WTC11 (cell line): ENCODE results near the gene DIO3. TPM values are rescaled to one million over a fixed set of nuclear protein-coding genes. Genes with fewer than 3 reads are reported as not detected.

Experiments
- ATAC-seq: fragments of 200-7000 bp; cut with Tn5 transposase; 2 replicates; pipeline ENCODE4 v1.10.0; 2021; ENCODE audit warnings: mild to moderate bottlenecking, moderate library complexity
- CTCF ChIA-PET: fragments of 300-600 bp; sonication (Branson Sonifier 250); formaldehyde crosslinking; loops from one replicate; lab custom pipeline; 2021; ENCODE audit warnings: antibody characterized with exemption; lab: Charles Lee
- POLR2A ChIA-PET: fragments of 350-600 bp; sonication (Branson Sonifier 250); formaldehyde crosslinking; loops from one replicate; lab custom pipeline; 2021; ENCODE audit warnings: antibody characterized with exemption; lab: Charles Lee
- DNase-seq: peaks from one replicate; pipeline ENCODE4 v3.0.0; 2021; ENCODE audit warnings: low spot score
- H3K27ac Mint-ChIP-seq: 2 replicates; pipeline ENCODE4 v1.8.0; 2021; ENCODE audit warnings: mixed read lengths
- H3K27me3 Mint-ChIP-seq: 2 replicates; pipeline ENCODE4 v1.8.0; 2021; ENCODE audit warnings: low read depth, mild to moderate bottlenecking, moderate library complexity, mixed read lengths
- H3K36me3 Mint-ChIP-seq: 2 replicates; pipeline ENCODE4 v1.8.0; 2021; ENCODE audit warnings: mixed read lengths
- H3K4me1 Mint-ChIP-seq: 2 replicates; pipeline ENCODE4 v1.8.0; 2022; ENCODE audit warnings: mixed read lengths
- H3K4me3 Mint-ChIP-seq: 2 replicates; pipeline ENCODE4 v1.8.0; 2021; ENCODE audit warnings: mild to moderate bottlenecking, moderate library complexity, mixed read lengths
- H3K9me3 Mint-ChIP-seq: 2 replicates; pipeline ENCODE4 v1.8.0; 2021; ENCODE audit warnings: mixed read lengths
- ATF2 ChIP-seq: sonication (generic); formaldehyde crosslinking; IDR thresholded peaks from 2 replicates; pipeline ENCODE4 v1.8.1; 2022; ENCODE audit warnings: low read depth, missing genetic modification reagents, borderline replicate concordance
- ATF3 ChIP-seq: sonication (generic); formaldehyde crosslinking; conservative IDR thresholded peaks from 2 replicates; pipeline ENCODE4 v1.8.1; 2022; ENCODE audit warnings: mild to moderate bottlenecking, missing genetic modification reagents
- CREB1 ChIP-seq: sonication (generic); formaldehyde crosslinking; IDR thresholded peaks from 2 replicates; pipeline ENCODE4 v1.8.0; 2023; ENCODE audit warnings: mild to moderate bottlenecking, missing genetic modification reagents
- E2F1 ChIP-seq: sonication (generic); formaldehyde crosslinking; IDR thresholded peaks from 2 replicates; pipeline ENCODE4 v1.8.0; 2022; ENCODE audit warnings: mild to moderate bottlenecking, missing genetic modification reagents
- EMX1 ChIP-seq: fragments of 250-450 bp; sonication (Bioruptor Pico); IDR thresholded peaks from 2 replicates; pipeline ENCODE4 v1.8.0; 2021; ENCODE audit warnings: mild to moderate bottlenecking
- FOXJ3 ChIP-seq: sonication (generic); formaldehyde crosslinking; IDR thresholded peaks from 2 replicates; pipeline ENCODE4 v1.9.0; 2021; ENCODE audit warnings: missing genetic modification reagents, mild to moderate bottlenecking, borderline replicate concordance
- FOXK1 ChIP-seq: sonication (generic); formaldehyde crosslinking; IDR thresholded peaks from 2 replicates; pipeline ENCODE4 v1.8.0; 2022; ENCODE audit warnings: mild to moderate bottlenecking, moderate library complexity, missing genetic modification reagents
- MLX ChIP-seq: sonication (generic); formaldehyde crosslinking; IDR thresholded peaks from 2 replicates; pipeline ENCODE4 v1.8.1; 2023; ENCODE audit warnings: mild to moderate bottlenecking, missing genetic modification reagents, moderate library complexity
- NFE2L1 ChIP-seq: sonication (generic); formaldehyde crosslinking; IDR thresholded peaks from 2 replicates; pipeline ENCODE4 v1.8.1; 2023; ENCODE audit warnings: missing genetic modification reagents
- STAT6 ChIP-seq: sonication (generic); formaldehyde crosslinking; conservative IDR thresholded peaks from 2 replicates; pipeline ENCODE4 v1.8.1; 2023; ENCODE audit warnings: mild to moderate bottlenecking, low read depth, missing genetic modification reagents, moderate library complexity
- USF1 ChIP-seq: sonication (generic); formaldehyde crosslinking; IDR thresholded peaks from 2 replicates; pipeline ENCODE4 v1.8.0; 2022; ENCODE audit warnings: mild to moderate bottlenecking, missing genetic modification reagents
- USF2 ChIP-seq: sonication (generic); formaldehyde crosslinking; IDR thresholded peaks from 2 replicates; pipeline ENCODE4 v1.8.1; 2023; ENCODE audit warnings: mild to moderate bottlenecking, missing genetic modification reagents, moderate library complexity
- ZMAT4 ChIP-seq: fragments of 250-450 bp; sonication (Bioruptor Pico); IDR thresholded peaks from 2 replicates; pipeline ENCODE4 v1.9.0; 2021; ENCODE audit warnings: mild to moderate bottlenecking
- ZNF232 ChIP-seq: sonication (generic); formaldehyde crosslinking; IDR thresholded peaks from 2 replicates; pipeline ENCODE4 v1.8.0; 2022; ENCODE audit warnings: mild to moderate bottlenecking, missing genetic modification reagents
- ZSCAN18 ChIP-seq: fragments of 250-450 bp; sonication (Bioruptor Pico); IDR thresholded peaks from 2 replicates; pipeline ENCODE4 v2.1.2; 2022; ENCODE audit warnings: mild to moderate bottlenecking, moderate library complexity
- total RNA-seq: library from RNA; stranded (reverse); gene quantifications from 3 replicates; pipeline ENCODE4 v1.2.3, GENCODE V29; 2021

DIO3 gene
- total RNA-seq, 1 experiment from 2014 or later: 0.52 TPM

- DNase-seq (no peak), ATAC-seq (no peak)
- ChIA-PET POLR2A (no interaction called here), CTCF (interaction anchor here (1.1 kb wide), 1 partner anchor 24 kb away, joined by 4 read pairs; no protein-coding TSS in a partner anchor)
- Mint-ChIP-seq H3K4me3 (no peak overlapping the region), H3K4me1 (no peaks in the 10 kb centered on the region), H3K9me3 (peaks cover 24% of the 10 kb centered on the region), H3K27me3 (peaks cover 8% of the 10 kb centered on the region), H3K27ac (no peak overlapping the region), H3K36me3 (peaks cover 7% of the 10 kb centered on the region; the same call in 1 of the 2 replicates)
- TF ChIP-seq ATF3: no peak
- TF ChIP-seq E2F1 (CRISPR knock-in tag): no peak
- no peak for TF ChIP-seq STAT6 (CRISPR knock-in tag)
- no peak for TF ChIP-seq ZSCAN18 (CRISPR knock-in tag)
- no peak for TF ChIP-seq ATF2 (CRISPR knock-in tag)
- no peak for TF ChIP-seq EMX1 (CRISPR knock-in tag)
- TF ChIP-seq MLX: no peak
- TF ChIP-seq NFE2L1 (CRISPR knock-in tag): no peak
- no peak for TF ChIP-seq ZMAT4 (CRISPR knock-in tag)
- no peak for TF ChIP-seq ZNF232 (CRISPR knock-in tag)
- no peak for TF ChIP-seq FOXJ3 (CRISPR knock-in tag)
- TF ChIP-seq CREB1: no peak
- no peak for TF ChIP-seq USF1 (CRISPR knock-in tag)
- TF ChIP-seq FOXK1 (CRISPR knock-in tag): no peak
- TF ChIP-seq USF2 (CRISPR knock-in tag): no peak
Measured at GRCh38 chr14:101599234-101599885, 38.1 kb downstream of the DIO3 start.
